IMR-90 (cell line): ENCODE measurements around the gene CLDN6. TPM values are rescaled to one million over a fixed set of nuclear protein-coding genes. Genes with fewer than 3 reads are reported as not detected.

Experiments used
- ATAC-seq: fragments of 200-7000 bp; cut with Tn5 transposase; 2 replicates; pipeline ENCODE4 v1.9.1; 2020; ENCODE audit warnings: low read depth, mild to moderate bottlenecking, moderate library complexity
- BruUV-seq: library from RNA; stranded (reverse); fragments of 400-500 nt; replicated peaks from 2 replicates; lab custom pipeline; 2021; lab: Mats Ljungman, UMichigan
- CTCF ChIA-PET: fragments of 300-600 bp; formaldehyde crosslinking; extraction: SDS; loops from one replicate; lab custom pipeline; 2021; ENCODE audit warnings: antibody characterized with exemption; lab: Yijun Ruan, JAX
- POLR2A ChIA-PET: fragments of 300-600 bp; sonication (Branson Sonifier 250); formaldehyde crosslinking; loops from one replicate; lab custom pipeline; 2022; ENCODE audit warnings: antibody characterized with exemption; ENCODE audit not compliant: unreplicated experiment; lab: Charles Lee
- DNase-seq: peaks from one replicate; pipeline ENCODE4 v3.0.0; 2013
- H2AFZ ChIP-seq: replicated peaks from 2 replicates; pipeline ENCODE3; 2013; ENCODE audit warnings: low read length, mild to moderate bottlenecking; ENCODE audit not compliant: poor library complexity
- H2AK5ac ChIP-seq: 2 replicates; pipeline ENCODE4 v1.6.1; 2013; ENCODE audit warnings: low read depth, low read length, inconsistent platforms
- H2AK9ac ChIP-seq: replicated peaks from 2 replicates; pipeline ENCODE3; 2013; ENCODE audit warnings: mild to moderate bottlenecking, low read depth, low read length, moderate library complexity; ENCODE audit not compliant: poor library complexity
- H2BK120ac ChIP-seq: 2 replicates; pipeline ENCODE4 v1.6.1; 2013; ENCODE audit warnings: low read depth, low read length, inconsistent platforms
- H2BK15ac ChIP-seq: 3 replicates; pipeline ENCODE4 v1.6.1; 2013; ENCODE audit warnings: low read depth, low read length, inconsistent platforms
- H2BK20ac ChIP-seq: 2 replicates; pipeline ENCODE4 v1.6.1; 2013; ENCODE audit warnings: low read depth, mild to moderate bottlenecking, inconsistent platforms, low read length, moderate library complexity
- H2BK5ac ChIP-seq: 2 replicates; pipeline ENCODE4 v1.6.1; 2013; ENCODE audit warnings: mild to moderate bottlenecking, low read depth, low read length, inconsistent platforms; ENCODE audit not compliant: poor library complexity, severe bottlenecking
- H3K14ac ChIP-seq: replicated peaks from 2 replicates; pipeline ENCODE4 v1.6.1; 2013; ENCODE audit warnings: low read depth, low read length, inconsistent platforms
- H3K18ac ChIP-seq: 2 replicates; pipeline ENCODE4 v1.6.1; 2013; ENCODE audit warnings: low read depth, low read length, control low read depth
- H3K23ac ChIP-seq: 2 replicates; pipeline ENCODE4 v1.6.1; 2013; ENCODE audit warnings: low read depth, low read length, inconsistent platforms
- H3K27ac ChIP-seq: 2 replicates; pipeline ENCODE4 v1.5.1; 2013; ENCODE audit warnings: mild to moderate bottlenecking, control low read depth, low read length; ENCODE audit not compliant: insufficient read depth
- H3K27me3 ChIP-seq: 2 replicates; pipeline ENCODE4 v1.6.1; 2013; ENCODE audit warnings: low read length; ENCODE audit not compliant: control insufficient read depth, insufficient read depth
- H3K36me3 ChIP-seq: 2 replicates; pipeline ENCODE4 v1.6.1; 2013; ENCODE audit warnings: low read length, mixed read lengths; ENCODE audit not compliant: control insufficient read depth, insufficient read depth
- H3K4ac ChIP-seq: 2 replicates; pipeline ENCODE4 v1.6.1; 2013; ENCODE audit warnings: low read depth, low read length, inconsistent platforms
- H3K4me1 ChIP-seq: 2 replicates; pipeline ENCODE4 v1.6.1; 2013; ENCODE audit warnings: low read length, mixed read lengths; ENCODE audit not compliant: control insufficient read depth, insufficient read depth
- H3K4me2 ChIP-seq: 2 replicates; pipeline ENCODE4 v1.6.1; 2013; ENCODE audit warnings: low read depth, mild to moderate bottlenecking, control low read depth, low read length, moderate library complexity
- H3K4me3 ChIP-seq: 2 replicates; pipeline ENCODE4 v1.5.1; 2013; ENCODE audit warnings: low read depth, mild to moderate bottlenecking, control low read depth, low read length, moderate library complexity; ENCODE audit not compliant: insufficient read depth
- H3K56ac ChIP-seq: 2 replicates; pipeline ENCODE4 v1.6.1; 2013; ENCODE audit warnings: low read length, inconsistent platforms; ENCODE audit not compliant: insufficient read depth; ENCODE audit errors: extremely low read depth
- H3K79me1 ChIP-seq, 2 experiments: 2 replicates each; pipeline ENCODE4 v1.6.1; 2013; ENCODE audit warnings: low read length in 2 of 2, inconsistent platforms in 1 of 2, low read depth in 1 of 2
- H3K9ac ChIP-seq: 2 replicates; pipeline ENCODE4 v1.6.1; 2013; ENCODE audit warnings: low read depth, low read length, control low read depth
- H3K9me1 ChIP-seq: 2 replicates; pipeline ENCODE4 v1.6.1; 2013; ENCODE audit warnings: low read length, inconsistent platforms; ENCODE audit not compliant: insufficient read depth
- H3K9me3 ChIP-seq: 2 replicates; pipeline ENCODE4 v1.6.1; 2013; ENCODE audit warnings: low read length; ENCODE audit not compliant: control insufficient read depth, insufficient read depth
- H4K20me1 ChIP-seq: 2 replicates; pipeline ENCODE4 v1.6.1; 2013; ENCODE audit warnings: low read length, inconsistent platforms; ENCODE audit not compliant: insufficient read depth
- H4K5ac ChIP-seq: 2 replicates; pipeline ENCODE4 v1.6.1; 2013; ENCODE audit warnings: mild to moderate bottlenecking, low read depth, low read length, control low read depth
- H4K8ac ChIP-seq, 2 experiments: 2 replicates each; pipeline ENCODE4 v1.6.1; 2013; ENCODE audit warnings: low read depth in 2 of 2, low read length in 2 of 2, control low read depth in 1 of 2, inconsistent platforms in 1 of 2
- H4K91ac ChIP-seq: 2 replicates; pipeline ENCODE4 v1.6.1; 2013; ENCODE audit warnings: low read depth, low read length, inconsistent platforms; ENCODE audit not compliant: insufficient read depth
- BHLHE40 ChIP-seq: fragments of 150-350 bp; IDR thresholded peaks from 2 replicates; pipeline ENCODE4 v1.6.1; 2016; ENCODE audit warnings: mild to moderate bottlenecking, low read depth, low read length
- CEBPB ChIP-seq: IDR thresholded peaks from 2 replicates; pipeline ENCODE4 v1.6.1; 2012; ENCODE audit warnings: low read depth, low read length, improper control_type of control experiment
- CHD1 ChIP-seq: IDR thresholded peaks from 2 replicates; pipeline ENCODE4 v1.6.1; 2012; ENCODE audit warnings: low read depth, low read length, improper control_type of control experiment
- ELK1 ChIP-seq: fragments of 150-350 bp; IDR thresholded peaks from 2 replicates; pipeline ENCODE4 v1.6.1; 2016; ENCODE audit warnings: low read depth, mild to moderate bottlenecking, low read length, moderate library complexity, borderline replicate concordance
- MAFK ChIP-seq: IDR thresholded peaks from 2 replicates; pipeline ENCODE4 v1.6.1; 2012; ENCODE audit warnings: low read depth, low read length, improper control_type of control experiment
- MXI1 ChIP-seq: IDR thresholded peaks from 2 replicates; pipeline ENCODE4 v1.6.1; 2012; ENCODE audit warnings: low read depth, mild to moderate bottlenecking, low read length, moderate library complexity, borderline replicate concordance
- POLR2A ChIP-seq: IDR thresholded peaks from 2 replicates; pipeline ENCODE4 v1.6.1; 2012; ENCODE audit warnings: mild to moderate bottlenecking, low read depth, low read length
- RAD21 ChIP-seq: IDR thresholded peaks from 2 replicates; pipeline ENCODE4 v1.6.1; 2012; ENCODE audit warnings: low read length, improper control_type of control experiment
- RCOR1 ChIP-seq: IDR thresholded peaks from 2 replicates; pipeline ENCODE4 v1.6.1; 2012; ENCODE audit warnings: mild to moderate bottlenecking, low read length, improper control_type of control experiment; ENCODE audit not compliant: insufficient replicate concordance
- RFX5 ChIP-seq: IDR thresholded peaks from 2 replicates; pipeline ENCODE4 v1.8.0; 2012; ENCODE audit warnings: low read depth, mild to moderate bottlenecking, low read length, moderate library complexity
- SMC3 ChIP-seq: fragments of 150-350 bp; IDR thresholded peaks from 2 replicates; pipeline ENCODE4 v1.6.1; 2016; ENCODE audit warnings: low read depth, mild to moderate bottlenecking, antibody characterized with exemption, low read length, moderate library complexity
- WGBS, 2 experiments: methylation state at CpG; one replicate each; pipeline versions ENCODE4 v1.1.5 to v1.1.7; 2013; ENCODE audit warnings: missing lambda C conversion rate in 2 of 2; ENCODE audit not compliant: insufficient read length in 1 of 2; ENCODE audit errors: extremely low coverage in 2 of 2; 5-methylcytosine and 5-hydroxymethylcytosine counted together
- dilution Hi-C: fragments of 300-500 bp; cut with HindIII; formaldehyde crosslinking; loops from one replicate; pipeline ENCODE4 v1.14.3; 2018; ENCODE audit warnings: low sequenced_read_pairs; ENCODE audit not compliant: unreplicated experiment
- in situ Hi-C: fragments of 300-500 bp; cut with MboI; formaldehyde crosslinking; loops from 3 replicates; pipeline ENCODE4 v1.14.3; 2019; ENCODE audit warnings: low sequenced_read_pairs, inconsistent platforms, mixed read lengths
- intact Hi-C: fragments of 100-400 bp; cut with micrococcal nuclease; formaldehyde crosslinking; loops from 2 replicates; pipeline ENCODE4 v1.10.0; 2022
- polyA plus RNA-seq, 3 experiments: library from polyadenylated mRNA; depleted of rRNA; stranded (reverse); fragments of >200 nt; gene quantifications; 2 replicates each; pipeline ENCODE4 v1.2.3, GENCODE V29; 2012; ENCODE audit warnings: low replicate concordance in 1 of 3
- total RNA-seq: library from RNA; depleted of rRNA; stranded (reverse); fragments of >200 nt; gene quantifications from 2 replicates; pipeline ENCODE4 v1.2.3, GENCODE V29; 2012
- TF ChIP-seq, protein P1 (sequence below): fragments of 150-350 bp; IDR thresholded peaks from 2 replicates; pipeline ENCODE4 v1.6.1; 2017; ENCODE audit warnings: mild to moderate bottlenecking, antibody characterized with exemption, low read length, low read depth

The CLDN6 gene
- total and polyA plus RNA-seq, 2 of the 4 experiments (the other 2 are of a cell fraction), result 0.14 TPM; not detected in 1

GRCh38 chr16:3023669-3024478, 5.9 kb upstream of the CLDN6 start, which contains the start of the genes HCFC1R1 and THOC6 (continued):
- TF ChIP-seq, protein P1, sequence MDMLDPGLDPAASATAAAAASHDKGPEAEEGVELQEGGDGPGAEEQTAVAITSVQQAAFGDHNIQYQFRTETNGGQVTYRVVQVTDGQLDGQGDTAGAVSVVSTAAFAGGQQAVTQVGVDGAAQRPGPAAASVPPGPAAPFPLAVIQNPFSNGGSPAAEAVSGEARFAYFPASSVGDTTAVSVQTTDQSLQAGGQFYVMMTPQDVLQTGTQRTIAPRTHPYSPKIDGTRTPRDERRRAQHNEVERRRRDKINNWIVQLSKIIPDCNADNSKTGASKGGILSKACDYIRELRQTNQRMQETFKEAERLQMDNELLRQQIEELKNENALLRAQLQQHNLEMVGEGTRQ, result peak; percentile 87
- TF ChIP-seq CEBPB (0 out of 2 replicates have a peak, but pooled peaks have one; percentile 13), SMC3 (no peak; the same call in 1 of the 2 replicates)

DNA sequence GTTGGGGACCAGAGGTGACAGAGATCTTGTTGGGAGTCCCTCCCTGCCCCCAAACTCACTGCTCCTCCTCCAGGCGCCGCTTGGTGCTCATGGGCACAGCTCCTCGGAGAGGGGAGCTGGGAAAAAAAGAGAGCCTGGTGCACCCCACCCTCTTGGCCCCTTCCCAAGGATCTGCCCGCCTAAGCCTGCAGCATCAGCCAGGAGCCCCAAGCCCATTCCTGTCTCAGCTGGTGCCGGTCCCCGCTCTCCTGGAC, 5.4 kb upstream of the CLDN6 start:
- Histone ChIP-seq H3K56ac (peak overlapping the region; percentile 100), H2BK20ac (peak overlapping the region; percentile 53; the same call in 1 of the 2 replicates), H2BK5ac (peak overlapping the region; percentile 99), H3K36me3 (peaks cover 22% of the 10 kb centered on the region), H3K9me3 (no peaks in the 10 kb centered on the region), H3K4me3 (peak overlapping the region; percentile 57), H3K27me3 (no peaks in the 10 kb centered on the region), H3K4ac (peak overlapping the region; percentile 99), H4K5ac (peak overlapping the region; percentile 90), H3K4me1 (peaks cover 11% of the 10 kb centered on the region), H4K20me1 (peaks cover 34% of the 10 kb centered on the region), H2BK120ac (peak overlapping the region; percentile 93), H3K9me1 (no peaks in the 10 kb centered on the region), H3K27ac (peak overlapping the region; percentile 100), H3K14ac (peak overlapping the region; percentile 97), H3K79me1 (peaks cover 0 to 27% of the 10 kb centered on the region in 2 experiments; a peak in 2 of 4 replicates), H2AFZ (peak overlapping the region; percentile 90), H4K8ac (peak overlapping the region; percentile 98), H4K91ac (peak overlapping the region; percentile 99), H3K18ac (peak overlapping the region; percentile 96), H2AK5ac (peak overlapping the region; percentile 99), H3K23ac (peak overlapping the region; percentile 99), H3K9ac (peak overlapping the region; percentile 99), H3K4me2 (peak overlapping the region; percentile 95), H2AK9ac (peak overlapping the region; percentile 93), H2BK15ac (peak overlapping the region; percentile 87; the same call in 1 of the 3 replicates)
- dilution Hi-C loops (no loop called here), in situ Hi-C loops (no loop called here), intact Hi-C loops (no loop called here)
- DNase-seq (peak; percentile 66), ATAC-seq (peak; percentile 0)
- WGBS, 2 experiments, result no CpG with 5 or more reads among the region's 6 CpGs
- ChIA-PET POLR2A (interaction anchor here (0.5 to 1.4 kb wide), 3 partner anchors 11 to 110 kb away, joined by 3 to 5 read pairs (median 3); partner anchors contain the start of gene CLDN9), CTCF (interaction anchor here (0.9 to 1.1 kb wide), 2 partner anchors 8 to 106 kb away, joined by 3 to 6 read pairs; no protein-coding TSS in a partner anchor)
- BruUV-seq, result no TSS peak
- TF ChIP-seq POLR2A (no peak), RCOR1 (no peak), RAD21 (no peak), RFX5 (no peak), MXI1 (no peak), ELK1 (no peak), MAFK (no peak), SMC3 (no peak), CHD1 (no peak), BHLHE40 (no peak)
- TF ChIP-seq, protein P1, result no peak
